Hematopoietic multipotent progenitor cell treated with erythropoietin and hydrocortisone succinate and interleukin-3 and kit ligand, for 15 days (in vitro differentiated cells): ENCODE measurements around the gene PLEK.

Source experiments
- DNase-seq: peaks from one replicate; pipeline ENCODE4 v3.0.0-alpha.2; 2015; ENCODE audit warnings: low spot score

PLEK gene

DNA sequence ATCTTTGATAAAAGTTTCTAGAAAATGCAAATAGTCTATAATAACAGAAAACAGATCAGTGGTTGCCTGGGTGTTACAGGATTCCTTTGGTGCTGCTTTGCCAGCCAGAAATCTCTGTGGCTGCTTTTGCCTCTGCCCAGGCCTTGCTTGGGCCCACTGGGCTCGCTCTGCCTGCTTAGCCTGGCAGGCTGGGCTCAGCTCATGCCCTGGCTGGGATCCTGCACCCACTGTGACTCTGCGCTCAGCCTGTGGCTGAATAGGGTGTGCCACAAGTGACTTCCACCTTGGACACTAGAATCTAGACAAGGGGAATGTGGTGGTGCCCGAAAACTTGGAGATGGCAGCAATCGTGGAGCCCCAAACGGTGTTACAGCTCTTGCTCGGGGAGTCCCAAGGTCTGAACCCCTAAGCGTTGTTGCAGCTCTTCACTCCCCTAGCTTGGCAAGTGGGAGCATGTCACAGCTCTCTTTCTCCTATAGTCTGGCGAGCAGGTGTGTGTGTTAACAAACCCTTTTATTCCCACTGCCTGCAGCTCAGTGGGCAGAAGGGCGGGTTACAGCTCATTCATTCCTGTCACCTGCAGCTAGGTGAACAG is 51.1 kb downstream of the PLEK start:
- DNase-seq = no peak

GRCh38 chr2:68417926-68418325 is 52.8 kb downstream of the PLEK start:
- DNase-seq = no peak

DNA sequence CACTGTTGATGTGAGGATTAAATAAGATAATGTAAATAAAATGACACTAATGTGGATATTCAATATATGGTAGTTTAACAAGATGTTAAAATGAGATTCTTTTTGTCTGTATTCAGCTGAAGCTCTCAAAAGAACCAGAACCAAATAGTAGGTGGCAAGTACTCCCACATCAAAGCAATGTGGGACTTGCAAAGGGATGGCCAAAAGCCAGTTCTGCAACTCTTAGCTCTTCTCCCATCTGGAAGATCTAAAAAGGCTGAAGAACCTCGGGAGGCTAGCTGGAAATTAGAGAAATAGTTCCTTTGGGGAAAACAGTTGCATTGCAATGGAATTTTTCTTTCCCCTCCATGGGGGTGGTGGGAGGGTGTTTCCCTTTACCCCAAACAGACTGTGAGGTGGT is 53.3 kb downstream of the PLEK start:
- no peak for DNase-seq

- no peak for DNase-seq
Measured at GRCh38 chr2:68418855-68419254, 53.8 kb downstream of the PLEK start.

- no peak for DNase-seq
Measured at GRCh38 chr2:68420254-68420910, 55.3 kb downstream of the PLEK start.

- DNase-seq = no peak
Measured at GRCh38 chr2:68423966-68424650, 59.0 kb downstream of the PLEK start.

DNA sequence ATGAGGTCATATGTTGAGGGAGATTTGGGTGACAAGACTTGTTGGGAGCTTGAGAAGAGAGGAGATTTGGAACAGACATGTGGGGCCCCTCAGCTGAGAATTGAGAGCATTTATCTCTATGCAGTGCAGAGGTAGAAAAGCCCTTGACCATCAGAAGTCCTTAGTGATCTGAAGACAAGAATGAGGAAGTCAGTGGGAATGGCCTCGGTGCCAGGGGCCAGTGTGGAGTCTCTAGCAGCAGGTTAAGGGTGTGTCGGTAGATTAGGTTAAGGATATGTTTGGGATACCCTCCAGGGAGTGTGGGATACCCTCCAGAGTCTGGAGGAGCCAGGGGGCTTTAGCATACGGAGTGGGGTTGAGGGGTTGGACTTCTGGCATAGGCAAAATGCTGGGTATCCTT is 60.4 kb downstream of the PLEK start:
- no peak for DNase-seq

DNA sequence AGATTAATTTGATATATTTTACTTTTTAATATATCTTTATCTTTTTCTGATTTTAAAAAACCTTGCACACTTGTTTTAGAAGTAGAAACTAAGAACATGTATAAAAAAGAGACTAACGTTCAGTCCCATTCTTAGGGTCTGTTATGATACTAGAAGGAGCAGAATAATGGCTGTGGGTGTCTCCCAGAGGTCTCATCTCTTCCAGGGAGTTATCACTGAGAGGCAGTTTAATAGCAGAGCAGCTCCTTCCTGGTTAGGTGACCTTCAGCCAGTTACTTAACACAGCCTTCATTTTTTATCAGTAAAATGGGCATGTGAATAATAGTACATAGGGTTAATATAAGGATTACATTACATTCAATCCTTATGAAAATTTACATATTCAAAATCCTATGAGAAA is 61.4 kb downstream of the PLEK start:
- DNase-seq = no peak

- DNase-seq = no peak
Measured at GRCh38 chr2:68426848-68427579, 61.9 kb downstream of the PLEK start.

DNA sequence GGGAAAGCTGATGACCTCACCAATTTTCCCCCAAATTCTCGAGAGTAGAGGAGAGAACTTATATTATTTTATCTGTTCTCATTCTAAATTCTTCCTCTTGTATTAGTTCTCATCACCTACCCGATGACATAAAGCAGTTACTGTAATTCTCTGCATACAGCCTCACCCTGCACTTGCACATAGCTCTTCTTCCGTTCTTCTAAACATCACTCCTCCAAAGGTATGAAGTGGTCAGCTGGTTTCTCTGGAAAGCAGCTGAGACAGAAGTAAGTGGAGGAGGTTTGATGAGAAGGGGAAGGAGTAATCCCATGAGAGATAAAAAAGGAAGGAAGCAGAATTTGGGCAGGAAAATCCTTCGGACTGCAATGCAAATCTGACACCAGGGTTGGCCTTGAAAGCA is 63.0 kb downstream of the PLEK start:
- no peak for DNase-seq

- DNase-seq = no peak
Measured at GRCh38 chr2:68428746-68429145, 63.7 kb downstream of the PLEK start.

- no peak for DNase-seq
Measured at GRCh38 chr2:68429311-68429826, 64.3 kb downstream of the PLEK start.

DNA sequence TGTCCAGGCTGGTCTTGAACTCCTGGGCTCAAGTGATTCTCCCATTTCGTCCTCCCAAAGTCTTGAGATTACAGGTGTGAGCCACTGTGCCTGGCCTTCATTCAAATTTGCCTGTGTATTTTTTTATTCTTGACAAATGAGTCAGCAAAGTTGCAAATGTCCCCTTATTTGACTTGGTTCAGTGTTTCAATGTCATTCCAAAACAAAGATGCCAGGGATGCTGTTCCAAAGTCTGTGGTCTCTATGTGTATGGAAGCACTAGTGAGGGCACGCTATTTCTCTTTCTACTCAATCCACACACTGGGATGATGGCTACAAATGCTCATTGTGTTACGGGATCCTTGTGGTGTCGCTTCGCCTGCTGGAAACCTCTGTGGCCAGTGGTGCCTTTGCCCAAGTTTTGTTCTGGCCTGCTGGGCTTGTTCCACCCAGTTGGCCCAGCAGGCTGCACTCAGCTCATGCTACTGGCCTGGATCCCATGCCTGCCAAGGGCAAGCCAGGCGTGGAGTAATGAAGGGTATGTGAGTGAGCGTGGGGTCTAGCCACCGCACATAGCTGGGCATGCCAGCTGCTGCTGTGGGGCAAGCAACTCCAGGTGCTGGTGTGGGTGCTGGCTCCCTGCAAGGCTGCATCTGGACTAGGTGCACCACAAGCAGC is 66.4 kb downstream of the PLEK start:
- no peak for DNase-seq

GRCh38 chr2:68432696-68433658 is 67.9 kb downstream of the PLEK start:
- DNase-seq = no peak

DNA sequence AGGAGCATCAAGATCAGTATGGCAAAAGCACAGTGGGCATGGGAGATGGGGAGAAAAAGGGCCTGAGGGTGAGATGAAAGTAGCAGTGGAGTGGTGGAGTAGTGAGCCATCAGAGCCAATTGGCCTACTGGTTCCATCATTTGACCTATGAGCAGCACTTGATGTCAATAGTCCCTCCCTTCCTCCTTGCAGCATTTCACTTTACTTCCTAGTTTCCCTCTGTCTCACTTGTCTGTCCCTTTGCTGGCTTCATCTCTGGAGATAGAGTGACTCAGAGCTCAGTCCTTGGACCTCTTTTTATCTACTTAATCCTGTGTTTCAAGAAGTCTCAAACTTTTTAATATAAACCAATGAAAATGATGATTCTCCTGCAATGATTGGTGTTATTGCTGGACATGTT is 69.9 kb downstream of the PLEK start:
- no peak for DNase-seq

GRCh38 chr2:68435615-68436014 is 70.5 kb downstream of the PLEK start:
- no peak for DNase-seq

DNA sequence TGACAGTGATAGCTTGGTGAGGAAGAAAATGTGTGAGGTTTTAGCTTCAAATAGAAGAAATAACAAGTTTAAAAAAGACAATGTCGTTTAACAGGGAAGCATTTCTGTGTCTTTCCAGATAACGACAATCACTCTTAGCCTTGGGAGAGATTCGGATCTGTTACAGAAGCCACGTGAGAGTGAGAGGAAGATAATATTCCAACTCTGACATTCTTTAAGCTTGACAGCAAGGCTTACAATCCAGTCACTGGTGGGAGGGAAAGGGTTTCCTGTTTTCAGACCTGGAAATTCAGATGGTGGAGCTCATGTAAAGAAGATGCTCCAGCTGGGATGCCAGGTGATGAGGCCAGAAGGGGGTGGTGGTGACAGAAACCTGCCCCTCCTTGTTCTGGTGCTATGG is 71.2 kb downstream of the PLEK start:
- DNase-seq = no peak

DNA sequence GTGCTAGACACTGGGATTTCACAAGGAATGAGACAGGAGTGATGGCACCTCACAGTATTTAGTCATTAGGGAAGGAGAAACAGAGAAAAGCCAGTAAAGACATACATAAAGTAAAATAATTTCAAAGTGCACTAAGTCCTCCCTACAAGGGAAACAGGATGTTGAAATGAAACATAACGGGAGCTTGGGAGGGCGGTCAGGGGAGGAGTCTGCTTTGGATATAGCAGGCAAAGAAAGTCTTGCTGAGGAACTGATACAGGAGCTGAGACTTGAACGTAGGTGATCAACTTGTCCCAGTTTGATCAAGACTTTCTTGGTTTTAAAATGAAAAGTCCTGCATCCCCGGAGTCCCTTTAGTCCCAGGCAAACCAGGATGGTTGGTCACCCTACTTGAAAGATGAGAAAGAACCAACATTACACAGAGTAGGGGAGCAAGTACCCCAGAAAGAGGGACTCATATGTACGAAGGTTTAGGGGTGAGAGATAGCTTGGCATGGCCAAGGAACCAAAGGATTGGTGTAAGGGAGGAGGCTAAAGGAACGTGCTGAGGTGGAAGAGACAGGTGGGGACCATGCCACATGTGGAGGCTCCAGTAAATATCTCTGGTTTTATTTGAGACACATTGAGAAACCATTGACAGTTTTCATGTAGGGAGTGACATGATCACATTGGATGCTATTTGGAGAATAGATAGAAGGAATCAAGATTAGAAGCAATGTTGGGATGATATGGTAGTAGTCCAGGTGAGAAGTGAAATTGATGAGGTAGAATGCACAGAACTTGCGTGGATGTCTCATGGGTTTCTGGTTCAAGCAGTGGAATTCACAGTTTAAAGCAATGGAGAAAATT is 73.6 kb downstream of the PLEK start:
- no peak for DNase-seq

DNA sequence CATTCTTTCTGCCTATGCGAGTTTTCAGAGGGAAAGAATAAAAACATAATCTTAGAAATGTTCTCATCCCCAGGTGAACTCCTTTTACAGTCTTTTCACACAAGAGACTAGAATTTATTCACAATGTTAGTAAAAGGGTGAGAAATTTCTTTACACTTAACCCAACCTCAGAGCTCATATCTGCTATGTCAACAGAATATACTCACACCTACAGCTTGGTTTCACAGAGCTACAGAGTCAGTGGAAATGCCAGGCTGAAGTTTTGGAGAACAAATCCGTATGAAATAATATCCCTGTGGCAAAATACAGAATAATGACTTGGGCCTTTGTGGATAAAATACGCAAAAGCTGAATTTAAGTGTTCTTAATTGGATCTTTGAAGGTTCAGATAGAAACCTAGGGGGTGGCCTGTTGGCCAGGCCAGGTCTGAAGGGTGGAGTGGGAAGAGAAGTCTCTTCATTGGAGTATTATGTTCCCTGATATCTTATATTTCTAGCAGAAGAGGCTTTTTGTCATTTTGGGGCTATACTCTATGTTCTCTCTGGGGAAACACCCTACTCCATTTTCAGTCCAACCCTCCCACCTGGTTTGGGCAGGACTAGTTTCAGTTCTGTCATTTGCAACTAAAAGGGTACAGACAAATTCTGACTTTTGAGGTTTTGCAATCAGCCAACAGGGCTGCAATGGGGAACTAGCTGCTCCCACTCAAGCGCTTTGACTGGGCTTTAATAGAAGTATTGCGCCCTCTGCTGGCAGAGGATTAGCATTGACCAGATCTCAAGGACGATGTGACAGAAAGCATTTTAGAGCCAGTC is 76.3 kb downstream of the PLEK start:
- peak; percentile 92 for DNase-seq
